ENCODE results near the gene PLEKHN1.

DNA sequence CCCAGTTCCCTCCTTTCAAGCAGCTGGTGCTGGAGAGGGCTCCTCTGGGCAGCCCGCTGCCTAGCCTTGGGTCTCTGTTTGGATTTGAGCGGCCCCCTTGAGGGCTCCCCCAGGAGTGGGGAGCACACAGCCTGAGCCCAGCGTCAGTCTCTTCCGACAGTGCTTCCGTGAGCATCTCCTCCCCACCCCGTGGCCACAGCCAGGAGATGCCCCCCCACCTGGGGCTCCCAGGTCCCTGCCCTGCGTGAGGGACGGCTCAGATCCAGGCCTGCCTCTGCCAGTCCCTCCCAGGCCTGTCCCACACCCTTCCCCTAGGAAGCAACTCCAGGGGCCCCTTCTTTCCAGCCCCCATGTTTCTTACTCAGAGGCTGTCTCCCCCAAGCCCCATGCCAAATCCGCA lies 39.0 kb upstream of the PLEKHN1 start:
- TF ChIP-seq POLR2AphosphoS5 (IDR thresholded peaks at IDR 0.05; ENCODE audit: insufficient read depth in 1 of 2, low read depth in 1 of 2) = no peak
- TF ChIP-seq, protein P1, sequence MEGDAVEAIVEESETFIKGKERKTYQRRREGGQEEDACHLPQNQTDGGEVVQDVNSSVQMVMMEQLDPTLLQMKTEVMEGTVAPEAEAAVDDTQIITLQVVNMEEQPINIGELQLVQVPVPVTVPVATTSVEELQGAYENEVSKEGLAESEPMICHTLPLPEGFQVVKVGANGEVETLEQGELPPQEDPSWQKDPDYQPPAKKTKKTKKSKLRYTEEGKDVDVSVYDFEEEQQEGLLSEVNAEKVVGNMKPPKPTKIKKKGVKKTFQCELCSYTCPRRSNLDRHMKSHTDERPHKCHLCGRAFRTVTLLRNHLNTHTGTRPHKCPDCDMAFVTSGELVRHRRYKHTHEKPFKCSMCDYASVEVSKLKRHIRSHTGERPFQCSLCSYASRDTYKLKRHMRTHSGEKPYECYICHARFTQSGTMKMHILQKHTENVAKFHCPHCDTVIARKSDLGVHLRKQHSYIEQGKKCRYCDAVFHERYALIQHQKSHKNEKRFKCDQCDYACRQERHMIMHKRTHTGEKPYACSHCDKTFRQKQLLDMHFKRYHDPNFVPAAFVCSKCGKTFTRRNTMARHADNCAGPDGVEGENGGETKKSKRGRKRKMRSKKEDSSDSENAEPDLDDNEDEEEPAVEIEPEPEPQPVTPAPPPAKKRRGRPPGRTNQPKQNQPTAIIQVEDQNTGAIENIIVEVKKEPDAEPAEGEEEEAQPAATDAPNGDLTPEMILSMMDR (IDR thresholded peaks at IDR 0.05) = no peak

All from vagina (tissue), 2 donors.